Fibroblast of lung (primary cell): ENCODE data around the gene DDX10. TPM values are rescaled to one million over a fixed set of nuclear protein-coding genes. Genes with fewer than 3 reads are reported as not detected.

Source experiments
- DNase-seq, 2 donors: peaks; one replicate each; pipeline versions ENCODE4 v3.0.0 to v3.0.0-alpha.2; 2010; ENCODE audit warnings: low read depth in 2 of 2
- H2AFZ ChIP-seq: 2 replicates; pipeline ENCODE4 v1.5.1; 2012; ENCODE audit warnings: low read length, control low read depth, inconsistent platforms
- H3K27ac ChIP-seq: 2 replicates; pipeline ENCODE4 v1.5.1; 2011; ENCODE audit warnings: low read length, control low read depth; ENCODE audit not compliant: insufficient read depth
- H3K27me3 ChIP-seq: 2 replicates; pipeline ENCODE4 v1.5.1; 2011; ENCODE audit warnings: mild to moderate bottlenecking, low read length; ENCODE audit not compliant: control insufficient read depth, insufficient read depth
- H3K36me3 ChIP-seq: 2 replicates; pipeline ENCODE4 v1.5.1; 2011; ENCODE audit warnings: low read length; ENCODE audit not compliant: control insufficient read depth, insufficient read depth
- H3K4me1 ChIP-seq: 2 replicates; pipeline ENCODE4 v1.5.1; 2011; ENCODE audit warnings: low read length; ENCODE audit not compliant: control insufficient read depth, insufficient read depth; ENCODE audit errors: extremely low read depth
- H3K4me2 ChIP-seq: 2 replicates; pipeline ENCODE4 v1.5.1; 2011; ENCODE audit warnings: low read length, control low read depth; ENCODE audit not compliant: insufficient read depth; ENCODE audit errors: extremely low read depth
- H3K4me3 ChIP-seq, 4 experiments: fragments of 200-600 bp in 1 of 4; sonication (generic) in 1 of 4; replicated peaks in 1 of 4; 2 replicates each; pipeline ENCODE4 v1.5.1; 2011 to 2016; ENCODE audit warnings: low read length in 4 of 4, low read depth in 3 of 4, mild to moderate bottlenecking in 3 of 4, control low read depth in 2 of 4, inconsistent platforms in 1 of 4, mixed read lengths in 1 of 4; ENCODE audit not compliant: insufficient read depth in 1 of 4; ENCODE audit errors: control extremely low read depth in 1 of 4
- H3K79me2 ChIP-seq: 2 replicates; pipeline ENCODE4 v1.5.1; 2012; ENCODE audit warnings: mild to moderate bottlenecking, low read length, inconsistent platforms; ENCODE audit not compliant: control insufficient read depth, insufficient read depth
- H3K9ac ChIP-seq: 2 replicates; pipeline ENCODE4 v1.5.1; 2011; ENCODE audit warnings: mild to moderate bottlenecking, low read length, control low read depth; ENCODE audit not compliant: insufficient read depth
- H3K9me3 ChIP-seq: 2 replicates; pipeline ENCODE4 v1.5.1; 2012; ENCODE audit warnings: low read depth, low read length; ENCODE audit not compliant: control insufficient read depth, insufficient read depth
- H4K20me1 ChIP-seq: 2 replicates; pipeline ENCODE4 v1.5.1; 2011; ENCODE audit warnings: low read length; ENCODE audit not compliant: control insufficient read depth, insufficient read depth; ENCODE audit errors: extremely low read depth
- EZH2 ChIP-seq: IDR thresholded peaks from 2 replicates; pipeline ENCODE4 v1.5.1; 2012; ENCODE audit warnings: low read length, control low read depth, mild to moderate bottlenecking; ENCODE audit errors: missing control alignments
- polyA plus RNA-seq, 2 donors: library from polyadenylated mRNA; depleted of rRNA in 1 of 2; stranded (reverse) in 1 of 2; unstranded in 1 of 2; fragments of >200 nt; gene quantifications; 2 replicates each; pipeline ENCODE4 v1.2.1, GENCODE V29; 2011 to 2012; ENCODE audit warnings: missing spikeins in 1 of 2
- total RNA-seq: library from RNA; depleted of rRNA; stranded (reverse); fragments of >200 nt; gene quantifications from 2 replicates; pipeline ENCODE4 v1.2.1, GENCODE V29; 2014
- TF ChIP-seq, protein P1 (sequence below), 2 donors: IDR thresholded peaks in 1 of 2; conservative IDR thresholded peaks in 1 of 2; 1 replicate in 1 of 2; 2 replicates in 1 of 2; pipeline ENCODE4 v1.5.1; 2011 to 2012; ENCODE audit warnings: low read length in 2 of 2, control low read depth in 1 of 2, inconsistent platforms in 1 of 2, low read depth in 1 of 2, mild to moderate bottlenecking in 1 of 2

DDX10 gene
- total and polyA plus RNA-seq, 2 donors (not counting 1 experiment from before 2014, with no cell fraction given) = 18.5 to 20.7 TPM

DNA sequence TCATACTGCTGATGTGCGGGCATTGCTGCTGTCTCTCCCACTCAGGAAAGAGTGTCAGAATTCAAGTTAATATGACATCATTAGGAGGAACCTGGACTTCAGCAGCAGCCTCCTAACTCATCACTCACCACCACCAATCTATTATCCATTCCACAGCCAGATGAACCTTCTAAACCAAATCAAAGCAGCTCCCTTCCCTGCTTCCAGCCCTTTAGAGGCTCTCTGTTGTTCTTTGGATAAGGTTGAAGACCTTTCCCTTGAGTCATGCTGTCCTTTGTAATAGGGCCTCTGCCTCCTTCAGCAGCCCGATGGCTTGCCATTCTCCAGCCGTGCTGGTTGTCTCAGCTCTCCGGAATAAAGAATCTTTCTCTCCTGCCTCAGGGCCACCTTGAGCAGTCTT, 301.3 kb downstream of the DDX10 start:
- DNase-seq = peak in 1 of 2 donors; percentile 36
- Histone ChIP-seq H3K27me3 (no peaks in the 10 kb centered on the region), H3K27ac (no peak overlapping the region), H3K36me3 (no peaks in the 10 kb centered on the region), H3K4me1 (peaks cover 8% of the 10 kb centered on the region), H3K9ac (no peak overlapping the region), H3K79me2 (no peaks in the 10 kb centered on the region), H2AFZ (no peak overlapping the region), H3K4me3 (no peak overlapping the region), H4K20me1 (no peaks in the 10 kb centered on the region), H3K4me2 (no peak overlapping the region), H3K9me3 (no peaks in the 10 kb centered on the region)
- TF ChIP-seq, protein P1, sequence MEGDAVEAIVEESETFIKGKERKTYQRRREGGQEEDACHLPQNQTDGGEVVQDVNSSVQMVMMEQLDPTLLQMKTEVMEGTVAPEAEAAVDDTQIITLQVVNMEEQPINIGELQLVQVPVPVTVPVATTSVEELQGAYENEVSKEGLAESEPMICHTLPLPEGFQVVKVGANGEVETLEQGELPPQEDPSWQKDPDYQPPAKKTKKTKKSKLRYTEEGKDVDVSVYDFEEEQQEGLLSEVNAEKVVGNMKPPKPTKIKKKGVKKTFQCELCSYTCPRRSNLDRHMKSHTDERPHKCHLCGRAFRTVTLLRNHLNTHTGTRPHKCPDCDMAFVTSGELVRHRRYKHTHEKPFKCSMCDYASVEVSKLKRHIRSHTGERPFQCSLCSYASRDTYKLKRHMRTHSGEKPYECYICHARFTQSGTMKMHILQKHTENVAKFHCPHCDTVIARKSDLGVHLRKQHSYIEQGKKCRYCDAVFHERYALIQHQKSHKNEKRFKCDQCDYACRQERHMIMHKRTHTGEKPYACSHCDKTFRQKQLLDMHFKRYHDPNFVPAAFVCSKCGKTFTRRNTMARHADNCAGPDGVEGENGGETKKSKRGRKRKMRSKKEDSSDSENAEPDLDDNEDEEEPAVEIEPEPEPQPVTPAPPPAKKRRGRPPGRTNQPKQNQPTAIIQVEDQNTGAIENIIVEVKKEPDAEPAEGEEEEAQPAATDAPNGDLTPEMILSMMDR (conservative IDR thresholded peaks at IDR 0.05 in 1 of 2, IDR thresholded peaks at IDR 0.05 in 1 of 2; ENCODE audit: low read depth in 1 of 2, low read length in 2 of 2) = no peak
- TF ChIP-seq EZH2 = no peak

DNA sequence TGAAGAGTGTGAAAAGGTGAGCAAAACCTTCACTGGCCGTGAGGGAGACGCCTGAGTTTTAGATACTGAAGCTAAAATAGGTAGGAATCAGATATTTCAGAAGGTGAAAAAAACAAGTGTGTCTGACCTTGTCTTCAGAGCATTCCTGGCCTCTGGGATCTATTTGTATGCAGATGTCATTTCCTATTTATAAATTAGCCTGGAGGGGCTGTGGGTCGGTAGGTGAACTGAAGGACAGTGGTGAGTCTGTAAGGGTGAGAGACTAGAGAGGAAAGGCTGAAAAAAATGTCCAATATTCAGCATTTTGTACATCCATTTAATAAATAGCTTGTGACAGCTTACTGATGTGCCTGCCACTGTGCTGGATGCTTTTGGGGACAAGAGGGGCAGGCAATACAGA, 302.1 kb downstream of the DDX10 start:
- no peaks in the 10 kb centered on the region for H3K36me3 ChIP-seq
- no peak overlapping the region for H3K4me3 ChIP-seq
- no peaks in the 10 kb centered on the region for H3K27me3 ChIP-seq
- no peak overlapping the region for H3K9ac ChIP-seq
- H3K4me1 ChIP-seq = peaks cover 8% of the 10 kb centered on the region
- H2AFZ ChIP-seq = no peak overlapping the region
- no peaks in the 10 kb centered on the region for H4K20me1 ChIP-seq
- no peak overlapping the region for H3K27ac ChIP-seq
- DNase-seq = no peak
- no peaks in the 10 kb centered on the region for H3K9me3 ChIP-seq
- TF ChIP-seq, protein P1 (conservative IDR thresholded peaks at IDR 0.05 in 1 of 2, IDR thresholded peaks at IDR 0.05 in 1 of 2; ENCODE audit: low read depth in 1 of 2, low read length in 2 of 2) = no peak
- TF ChIP-seq EZH2 = no peak
- H3K4me2 ChIP-seq = no peak overlapping the region
- no peaks in the 10 kb centered on the region for H3K79me2 ChIP-seq

DNA sequence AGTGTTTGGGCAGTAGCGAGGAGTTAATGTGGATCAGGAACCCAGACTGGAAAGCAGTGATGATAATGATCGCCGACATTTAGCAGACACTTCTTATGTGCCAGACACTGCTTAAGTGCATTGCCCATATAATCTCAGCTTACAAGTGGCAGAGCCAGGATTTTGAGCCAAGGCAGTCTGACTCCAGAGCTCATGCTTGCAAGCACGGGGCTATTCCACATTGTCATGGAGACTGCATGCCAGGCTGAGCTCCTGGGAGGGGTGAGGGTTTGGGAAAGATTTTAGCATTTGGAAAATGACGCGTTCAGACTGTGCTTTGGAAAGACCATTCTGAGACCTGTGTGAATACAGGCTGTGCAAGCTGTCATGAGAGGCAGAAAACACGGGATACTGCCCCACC, 302.7 kb downstream of the DDX10 start:
- H2AFZ ChIP-seq = peak overlapping the region; percentile 43
- H3K4me3 ChIP-seq = no peak overlapping the region
- H3K9me3 ChIP-seq = no peaks in the 10 kb centered on the region
- TF ChIP-seq EZH2 = no peak
- TF ChIP-seq, protein P1 (conservative IDR thresholded peaks at IDR 0.05 in 1 of 2, IDR thresholded peaks at IDR 0.05 in 1 of 2; ENCODE audit: low read depth in 1 of 2, low read length in 2 of 2) = no peak
- H3K4me2 ChIP-seq = no peak overlapping the region
- H3K79me2 ChIP-seq = no peaks in the 10 kb centered on the region
- H3K27ac ChIP-seq = no peak overlapping the region
- DNase-seq = peak; percentile 27 to 36
- no peak overlapping the region for H3K9ac ChIP-seq
- H4K20me1 ChIP-seq = no peaks in the 10 kb centered on the region
- H3K27me3 ChIP-seq = no peaks in the 10 kb centered on the region
- no peaks in the 10 kb centered on the region for H3K36me3 ChIP-seq
- peaks cover 8% of the 10 kb centered on the region for H3K4me1 ChIP-seq
